Tibial artery (tissue), 4 donors: ENCODE results near the gene EDEM3.

Experiments used
- DNase-seq, 2 donors: peaks; one replicate each; pipeline ENCODE4 v3.0.0-alpha.2; 2019
- H3K27ac ChIP-seq, 2 donors: fragments of 200-600 bp; sonication (generic) in 1 of 2; 1 replicate in 1 of 2; 2 replicates in 1 of 2; pipeline ENCODE4 v1.5.1; 2018 to 2019; ENCODE audit warnings: mild to moderate bottlenecking in 1 of 2
- H3K27me3 ChIP-seq, 2 donors: fragments of 200-600 bp; sonication (generic) in 1 of 2; one replicate each; pipeline versions ENCODE4 v1.5.1 to v1.6.0; 2016 to 2019
- H3K36me3 ChIP-seq, 3 donors: fragments of 200-600 bp; sonication (generic) in 2 of 3; one replicate each; pipeline ENCODE4 v1.5.1; 2016 to 2019; ENCODE audit warnings: mild to moderate bottlenecking in 2 of 3
- H3K4me1 ChIP-seq, 4 donors: fragments of 200-600 bp; sonication (generic) in 2 of 4; 1 replicate in 3 of 4; 2 replicates in 1 of 4; pipeline ENCODE4 v1.5.1; 2016 to 2019
- H3K4me3 ChIP-seq, 2 donors: fragments of 200-600 bp; sonication (generic) in 1 of 2; 1 replicate in 1 of 2; 2 replicates in 1 of 2; pipeline ENCODE4 v1.5.1; 2018 to 2019; ENCODE audit warnings: mild to moderate bottlenecking in 2 of 2
- H3K9me3 ChIP-seq, 3 donors: fragments of 200-600 bp; sonication (generic) in 1 of 3; one replicate each; pipeline ENCODE4 v1.5.1; 2016 to 2019
- CTCF ChIP-seq, 2 experiments: fragments of 200-600 bp in 1 of 2; fragments of 450-650 bp in 1 of 2; IDR thresholded peaks; one replicate each; pipeline ENCODE4 v1.5.1; 2017 to 2019; ENCODE audit warnings: antibody characterized with exemption in 2 of 2, mild to moderate bottlenecking in 1 of 2, moderate library complexity in 1 of 2
- intact Hi-C: fragments of 100-400 bp; cut with DNase I; formaldehyde crosslinking; loops from one replicate; pipeline ENCODE4 v1.15.0; 2023; ENCODE audit warnings: low total_unique reads

The EDEM3 gene

DNA sequence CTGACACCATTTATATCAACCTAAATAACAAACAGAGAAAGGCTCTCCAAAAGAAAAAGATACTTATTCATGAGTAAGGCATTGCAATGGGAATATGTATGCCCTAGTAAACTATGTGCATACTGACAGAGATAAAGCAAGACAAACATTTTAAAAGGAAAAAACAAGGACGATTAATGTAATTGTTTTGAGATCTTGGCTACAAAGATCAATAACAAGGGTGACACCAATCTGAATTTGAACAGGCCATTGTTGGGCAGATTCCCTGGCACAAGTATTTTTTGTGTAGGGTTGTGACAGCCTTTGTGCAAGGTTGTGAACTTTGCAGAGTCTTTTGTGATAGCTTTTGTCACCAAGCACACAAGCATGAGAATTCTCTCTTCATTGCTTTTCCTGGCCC lies 85.3 kb downstream of the EDEM3 start:
- no peaks in the 10 kb centered on the region for H3K36me3 ChIP-seq
- peaks cover 0 to 2% (median under 1%) of the 10 kb centered on the region in 4 donors for H3K4me1 ChIP-seq
- H3K9me3 ChIP-seq = no peaks in the 10 kb centered on the region
- DNase-seq = no peak
- TF ChIP-seq CTCF (IDR thresholded peaks at IDR 0.05) = no peak
- intact Hi-C loops = loop anchor here (10.0 kb wide), 3 partner anchors 185 to 445 kb away; partner anchors contain the start of gene C1orf21
- H3K27ac ChIP-seq = no peak overlapping the region
- peaks cover 0 to 10% of the 10 kb centered on the region in 2 donors for H3K27me3 ChIP-seq
- H3K4me3 ChIP-seq = no peak overlapping the region

DNA sequence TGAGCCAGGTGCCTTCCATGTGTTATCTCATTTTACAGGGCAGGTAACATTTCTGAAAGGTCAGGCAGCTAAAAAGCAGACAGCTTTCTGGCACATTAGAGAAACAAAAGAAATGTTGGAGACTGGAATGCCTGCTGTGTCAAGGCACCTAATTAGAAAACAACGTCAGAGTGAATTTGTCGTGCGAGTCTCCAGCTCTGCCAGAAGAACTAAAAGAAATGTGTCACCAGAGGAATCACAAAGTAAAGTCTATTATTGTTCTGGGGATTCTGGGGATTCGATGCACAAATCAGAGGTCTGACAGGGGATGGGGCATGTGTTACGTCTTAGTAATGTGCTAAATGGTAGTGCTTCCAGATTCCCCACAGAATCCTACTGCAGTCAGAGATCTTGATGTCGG lies 89.3 kb downstream of the EDEM3 start:
- TF ChIP-seq CTCF (IDR thresholded peaks at IDR 0.05) = no peak
- H3K36me3 ChIP-seq = no peaks in the 10 kb centered on the region
- no peak for DNase-seq
- H3K4me3 ChIP-seq = no peak overlapping the region
- H3K9me3 ChIP-seq = no peaks in the 10 kb centered on the region
- intact Hi-C loops = loop anchor here (10.0 kb wide), 3 partner anchors 181 to 441 kb away; partner anchors contain the start of gene C1orf21
- peaks cover 0 to 12% (median 7%) of the 10 kb centered on the region in 4 donors for H3K4me1 ChIP-seq
- peaks cover 0 to 6% of the 10 kb centered on the region in 2 donors for H3K27me3 ChIP-seq
- H3K27ac ChIP-seq = no peak overlapping the region

DNA sequence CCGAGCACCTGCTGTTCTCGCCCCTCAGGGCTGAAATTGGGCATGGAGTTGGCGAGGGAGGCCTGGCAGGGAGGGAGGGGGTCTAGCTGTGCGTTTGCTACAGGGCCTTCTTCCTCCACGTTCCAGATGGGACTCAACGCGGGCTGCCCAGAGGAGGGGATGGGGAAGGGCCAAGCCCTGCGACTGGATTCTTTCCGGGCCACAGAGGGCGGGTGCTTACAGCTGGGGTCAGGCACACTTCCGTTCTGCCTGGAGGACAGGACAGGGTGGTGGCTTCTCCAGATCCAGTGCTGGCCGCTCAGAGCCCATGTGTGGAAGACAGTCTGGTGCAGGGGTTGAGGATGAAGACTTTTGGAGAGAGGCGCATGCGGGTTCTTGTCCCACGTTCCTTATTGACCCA lies 90.0 kb downstream of the EDEM3 start:
- peaks cover 0 to 12% (median 7%) of the 10 kb centered on the region in 4 donors for H3K4me1 ChIP-seq
- peaks cover 0 to 6% of the 10 kb centered on the region in 2 donors for H3K27me3 ChIP-seq
- no peaks in the 10 kb centered on the region for H3K9me3 ChIP-seq
- intact Hi-C loops = loop anchor here (5.0 to 10.0 kb wide), 4 partner anchors 180 to 587 kb away; partner anchors contain the start of gene C1orf21
- H3K4me3 ChIP-seq = no peak overlapping the region
- H3K36me3 ChIP-seq = no peaks in the 10 kb centered on the region
- TF ChIP-seq CTCF (IDR thresholded peaks at IDR 0.05) = no peak
- no peak for DNase-seq
- H3K27ac ChIP-seq = no peak overlapping the region

- intact Hi-C loops = loop anchor here (5.0 to 10.0 kb wide), 4 partner anchors 179 to 587 kb away; partner anchors contain the start of gene C1orf21
- Histone ChIP-seq H3K4me3 (peak overlapping the region; percentile 22 to 45), H3K9me3 (no peaks in the 10 kb centered on the region), H3K27ac (no peak overlapping the region), H3K36me3 (no peaks in the 10 kb centered on the region), H3K4me1 (peaks cover 0 to 12% (median 7%) of the 10 kb centered on the region in 4 donors), H3K27me3 (peaks cover 0 to 6% of the 10 kb centered on the region in 2 donors)
- TF ChIP-seq CTCF (IDR thresholded peaks at IDR 0.05) = peak; percentile 90 to 94
- DNase-seq = peak; percentile 69 to 82
Observed at GRCh38 chr1:184664042-184664660, 90.5 kb downstream of the EDEM3 start.

DNA sequence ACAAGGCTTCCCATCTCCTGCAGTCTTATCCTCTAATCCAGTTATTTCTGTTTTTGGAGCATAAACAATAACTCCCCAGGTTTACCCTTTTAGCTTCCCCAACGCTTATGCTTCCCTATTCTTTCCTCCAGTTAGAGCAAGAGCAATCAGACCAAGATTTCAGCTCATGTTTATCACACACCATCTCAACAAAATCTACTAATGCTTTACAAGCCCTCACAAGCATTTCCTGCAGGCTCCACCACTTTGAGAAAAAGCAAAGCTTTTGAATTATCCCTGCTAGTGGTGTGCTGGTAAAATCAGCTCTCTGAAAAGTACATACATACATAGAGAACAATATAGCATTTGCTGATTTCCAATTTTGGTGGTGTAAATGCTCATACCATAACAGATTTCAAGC lies 92.9 kb downstream of the EDEM3 start:
- intact Hi-C loops = loop anchor here (5.0 to 10.0 kb wide), 4 partner anchors 177 to 584 kb away; partner anchors contain the start of gene C1orf21
- no peak for TF ChIP-seq CTCF (IDR thresholded peaks at IDR 0.05)
- peaks cover 0 to 12% (median 7%) of the 10 kb centered on the region in 4 donors for H3K4me1 ChIP-seq

More for the DNA sequence above, 92.9 kb downstream of the EDEM3 start:
- Histone ChIP-seq H3K36me3 (no peaks in the 10 kb centered on the region), H3K9me3 (no peaks in the 10 kb centered on the region), H3K4me3 (no peak overlapping the region), H3K27ac (no peak overlapping the region), H3K27me3 (peaks cover 0 to 6% of the 10 kb centered on the region in 2 donors)
- no peak for DNase-seq
